ENCODE data around the gene C1QL4. TPM values are rescaled to one million over a fixed set of nuclear protein-coding genes. Genes with fewer than 3 reads are reported as not detected.
A peak's percentile ranks its signal among the peaks of the same experiment; 100 is the strongest.

The C1QL4 gene
- total RNA-seq, 2 donors from 2014 or later: not detected

GRCh38 chr12:49364989-49365388, 28.0 kb upstream of the C1QL4 start:
- Histone ChIP-seq H3K4me3 (no peak overlapping the region), H3K36me3 (no peaks in the 10 kb centered on the region), H3K9me3 (no peaks in the 10 kb centered on the region), H3K27me3 (no peaks in the 10 kb centered on the region), H3K27ac (no peak overlapping the region), H3K4me1 (peaks cover 0 to 25% of the 10 kb centered on the region in 2 donors)
- TF ChIP-seq CTCF (IDR thresholded peaks at IDR 0.05): no peak
- DNase-seq (ENCODE audit: low spot score): peak; percentile 56

- Histone ChIP-seq H3K36me3 (no peaks in the 10 kb centered on the region), H3K4me3 (no peak overlapping the region), H3K27ac (no peak overlapping the region), H3K4me1 (peaks cover 0 to 14% of the 10 kb centered on the region in 2 donors), H3K9me3 (no peaks in the 10 kb centered on the region), H3K27me3 (no peaks in the 10 kb centered on the region)
- no peak for TF ChIP-seq CTCF (IDR thresholded peaks at IDR 0.05)
- no peak for DNase-seq (ENCODE audit: low spot score)
Observed at GRCh38 chr12:49362077-49362476, 25.1 kb upstream of the C1QL4 start.

- no peaks in the 10 kb centered on the region for H3K9me3 ChIP-seq
- DNase-seq (ENCODE audit: low spot score): peak; percentile 1
- no peak for TF ChIP-seq CTCF (IDR thresholded peaks at IDR 0.05)
- peaks cover 0 to 6% of the 10 kb centered on the region in 2 donors for H3K4me1 ChIP-seq
- no peaks in the 10 kb centered on the region for H3K27me3 ChIP-seq
- no peaks in the 10 kb centered on the region for H3K36me3 ChIP-seq
- H3K4me3 ChIP-seq: no peak overlapping the region
- H3K27ac ChIP-seq: no peak overlapping the region
Observed at GRCh38 chr12:49359671-49360070, 22.7 kb upstream of the C1QL4 start.

- no peak overlapping the region for H3K4me3 ChIP-seq
- no peaks in the 10 kb centered on the region for H3K9me3 ChIP-seq
- DNase-seq (ENCODE audit: low spot score): peak; percentile 59
- no peak overlapping the region for H3K27ac ChIP-seq
- peaks cover 0 to 6% of the 10 kb centered on the region in 2 donors for H3K4me1 ChIP-seq
- no peaks in the 10 kb centered on the region for H3K27me3 ChIP-seq
- TF ChIP-seq CTCF (IDR thresholded peaks at IDR 0.05): peak; percentile 49 to 84
- H3K36me3 ChIP-seq: no peaks in the 10 kb centered on the region
Observed at GRCh38 chr12:49358483-49359141, 21.6 kb upstream of the C1QL4 start.

- H3K4me1 ChIP-seq: peaks cover 0 to 6% of the 10 kb centered on the region in 2 donors
- no peak overlapping the region for H3K27ac ChIP-seq
- no peaks in the 10 kb centered on the region for H3K9me3 ChIP-seq
- H3K27me3 ChIP-seq: peaks cover 0 to 2% of the 10 kb centered on the region in 2 donors
- H3K4me3 ChIP-seq: no peak overlapping the region
- H3K36me3 ChIP-seq: no peaks in the 10 kb centered on the region
- no peak for DNase-seq (ENCODE audit: low spot score)
- peak in 1 of 2 donors; percentile 65 for TF ChIP-seq CTCF (IDR thresholded peaks at IDR 0.05)
Observed at GRCh38 chr12:49357103-49357678, 20.2 kb upstream of the C1QL4 start.

All from right atrium auricular region (tissue), 2 donors.